HFF-Myc (cell line): ENCODE data around the gene MAEA.

Experiments
- DNase-seq: peaks from one replicate; pipeline ENCODE4 v3.0.0-alpha.2; 2011; ENCODE audit warnings: low read depth; ENCODE audit errors: extremely low read depth
- H3K4me3 ChIP-seq: replicated peaks from 2 replicates; pipeline ENCODE4 v1.5.1; 2011; ENCODE audit warnings: low read depth, mild to moderate bottlenecking, control low read depth, low read length
- TF ChIP-seq, protein P1 (sequence below): IDR thresholded peaks from 2 replicates; pipeline ENCODE4 v1.5.1; 2012; ENCODE audit warnings: mild to moderate bottlenecking, low read depth, low read length, control low read depth; ENCODE audit errors: missing control alignments

Gene MAEA

DNA sequence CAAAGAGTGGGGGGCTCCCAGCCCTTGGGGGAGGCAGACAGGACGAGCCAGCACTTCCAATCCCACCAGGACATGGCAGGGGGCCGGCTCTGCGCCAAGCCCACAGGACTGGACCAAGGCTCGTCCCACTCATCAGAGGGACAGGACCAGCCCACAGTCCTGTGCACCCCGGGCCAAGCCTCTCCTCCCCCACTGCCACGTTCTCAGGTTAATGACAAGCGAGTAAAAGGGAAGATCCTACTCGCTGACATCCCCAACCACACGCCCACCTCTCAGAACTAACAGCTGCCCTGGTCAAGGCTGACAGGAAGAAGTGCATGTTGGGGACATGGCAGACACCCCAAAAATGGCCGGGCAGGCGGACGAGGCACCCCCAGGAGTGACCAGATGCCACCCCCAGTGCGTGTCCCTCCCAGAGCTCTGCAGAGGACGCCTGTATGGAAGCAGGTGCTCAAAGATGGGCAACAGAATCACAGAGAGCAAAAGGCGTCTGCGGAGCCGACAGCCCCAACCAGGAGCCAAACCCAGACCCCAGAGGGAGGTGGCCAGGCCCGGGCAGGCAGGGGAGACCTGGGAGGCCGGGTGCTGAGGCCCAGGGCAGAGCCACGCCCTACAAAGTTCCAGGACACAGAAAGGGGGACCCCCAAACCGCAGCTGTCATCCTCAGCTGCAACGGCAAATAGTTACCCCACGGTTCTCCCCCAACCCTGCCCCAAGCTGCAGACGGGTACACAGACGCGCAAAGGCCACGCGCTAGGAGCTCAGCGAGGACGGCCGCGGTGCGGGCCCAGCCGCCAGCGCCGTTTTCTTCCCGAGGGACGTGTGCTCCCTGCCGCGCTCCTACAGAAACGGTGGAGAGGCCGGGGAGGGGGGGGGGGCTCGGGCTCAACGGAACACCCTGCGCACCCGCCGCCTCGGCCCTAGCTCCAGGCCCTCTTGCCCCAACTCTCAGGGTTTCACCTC is 42.5 kb upstream of the MAEA start:
- no peak for DNase-seq
- TF ChIP-seq, protein P1, sequence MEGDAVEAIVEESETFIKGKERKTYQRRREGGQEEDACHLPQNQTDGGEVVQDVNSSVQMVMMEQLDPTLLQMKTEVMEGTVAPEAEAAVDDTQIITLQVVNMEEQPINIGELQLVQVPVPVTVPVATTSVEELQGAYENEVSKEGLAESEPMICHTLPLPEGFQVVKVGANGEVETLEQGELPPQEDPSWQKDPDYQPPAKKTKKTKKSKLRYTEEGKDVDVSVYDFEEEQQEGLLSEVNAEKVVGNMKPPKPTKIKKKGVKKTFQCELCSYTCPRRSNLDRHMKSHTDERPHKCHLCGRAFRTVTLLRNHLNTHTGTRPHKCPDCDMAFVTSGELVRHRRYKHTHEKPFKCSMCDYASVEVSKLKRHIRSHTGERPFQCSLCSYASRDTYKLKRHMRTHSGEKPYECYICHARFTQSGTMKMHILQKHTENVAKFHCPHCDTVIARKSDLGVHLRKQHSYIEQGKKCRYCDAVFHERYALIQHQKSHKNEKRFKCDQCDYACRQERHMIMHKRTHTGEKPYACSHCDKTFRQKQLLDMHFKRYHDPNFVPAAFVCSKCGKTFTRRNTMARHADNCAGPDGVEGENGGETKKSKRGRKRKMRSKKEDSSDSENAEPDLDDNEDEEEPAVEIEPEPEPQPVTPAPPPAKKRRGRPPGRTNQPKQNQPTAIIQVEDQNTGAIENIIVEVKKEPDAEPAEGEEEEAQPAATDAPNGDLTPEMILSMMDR: no peak
- H3K4me3 ChIP-seq: peak overlapping the region; percentile 80

DNA sequence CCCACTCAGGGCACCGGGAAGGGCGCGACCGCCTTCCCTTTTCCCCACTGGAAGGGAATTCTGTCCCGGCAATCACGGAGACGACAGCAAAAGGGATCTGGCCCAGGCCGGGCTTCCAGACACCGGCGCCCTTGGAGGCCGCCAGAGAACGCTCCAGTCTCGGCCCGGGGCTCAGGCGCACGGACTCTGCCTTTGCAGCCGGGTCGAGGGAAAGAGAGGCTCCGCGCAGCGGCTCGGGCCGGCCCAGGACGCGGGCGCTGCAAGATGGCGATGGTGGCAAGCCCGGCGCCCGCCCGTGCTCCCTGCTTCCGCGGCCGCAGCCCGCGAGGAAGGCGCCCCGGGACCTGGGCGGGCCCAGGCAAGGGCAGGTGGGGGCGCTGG is 41.8 kb upstream of the MAEA start:
- TF ChIP-seq, protein P1: no peak
- peak overlapping the region; percentile 80 for H3K4me3 ChIP-seq
- DNase-seq: no peak

DNA sequence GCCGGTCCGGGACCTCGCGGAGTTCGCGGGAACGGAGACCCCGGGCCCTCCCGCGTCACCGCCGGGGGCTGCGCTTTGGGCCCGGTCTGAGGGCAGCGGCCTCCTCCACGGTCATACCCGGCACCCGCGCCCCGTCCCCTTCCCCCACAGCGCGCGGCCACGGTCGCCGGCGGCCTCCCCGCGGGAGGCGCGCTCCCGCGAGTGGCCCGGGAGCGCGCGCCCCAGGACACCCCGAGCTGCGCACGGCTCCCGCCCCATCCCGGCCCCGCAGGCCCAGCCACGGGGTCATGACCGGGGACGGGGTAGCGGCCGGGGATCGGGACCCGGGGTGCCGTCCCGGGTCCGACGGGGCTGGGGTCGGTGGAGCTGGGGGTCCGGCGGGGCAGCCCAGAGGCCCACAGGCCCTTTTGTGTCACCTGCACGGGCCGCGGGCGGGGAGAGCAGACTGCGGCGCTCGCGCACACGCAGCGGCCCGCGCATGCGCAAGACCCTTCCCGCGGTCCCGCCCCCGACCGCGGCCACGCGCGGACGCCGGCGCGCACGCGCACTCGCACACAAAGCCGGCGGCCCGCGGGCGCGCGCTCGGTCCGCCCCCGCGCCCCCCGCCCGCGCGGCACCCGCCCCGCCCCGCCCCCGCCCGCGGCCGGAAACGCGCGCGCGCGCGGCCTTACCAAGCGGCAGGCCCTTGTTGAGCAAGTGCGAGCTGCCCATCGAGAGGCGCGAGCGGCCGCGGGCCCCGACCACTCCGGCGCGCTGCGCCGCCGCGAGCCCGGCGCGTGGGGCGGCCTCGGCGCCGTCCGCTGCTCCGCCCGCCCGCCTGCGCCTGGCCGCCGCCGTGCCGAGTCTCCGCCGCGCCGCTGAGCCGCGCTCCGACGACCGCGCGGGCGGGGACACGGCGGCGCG is 41.2 kb upstream of the MAEA start, which contains the start of gene CTBP1:
Gene CTBP1, minus strand, starts transcription at position 886 of the 903 bp plus-strand sequence. CDS start 7,799 bp downstream, outside the sequence.
- TF ChIP-seq, protein P1: no peak
- DNase-seq: no peak
- peak within 1 kb of the TSS; percentile 80 for H3K4me3 ChIP-seq

DNA sequence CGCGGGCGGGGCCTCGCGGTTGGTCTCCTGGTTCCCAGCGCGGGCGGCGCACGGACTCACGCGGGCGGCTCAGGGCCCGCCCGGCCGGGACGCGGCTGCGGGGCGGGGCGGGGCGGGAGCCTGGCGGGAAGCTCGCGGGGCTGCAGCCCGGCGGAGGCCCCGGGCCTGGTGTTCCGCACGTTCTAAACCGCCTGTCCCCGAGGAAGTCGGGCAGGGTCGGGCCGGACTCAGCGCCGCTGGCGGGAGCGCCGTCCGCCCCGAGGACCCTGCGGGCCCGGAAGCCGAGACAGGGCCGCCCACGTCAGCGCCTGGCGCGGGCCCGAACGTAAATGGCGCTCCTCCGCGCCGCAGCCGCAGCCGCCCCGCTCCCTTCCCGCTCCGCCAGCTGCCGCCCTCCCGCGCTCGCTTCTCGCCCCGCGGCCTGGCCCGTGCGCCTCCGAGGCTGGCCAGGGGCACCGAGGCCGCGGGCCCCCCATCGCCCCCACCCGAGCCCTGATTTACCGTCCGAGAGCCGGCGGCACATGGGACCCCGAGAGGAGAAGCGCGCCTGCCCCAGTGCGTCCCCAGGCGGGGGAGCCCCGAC is 40.5 kb upstream of the MAEA start:
- TF ChIP-seq, protein P1: no peak
- no peak for DNase-seq
- H3K4me3 ChIP-seq: peak overlapping the region; percentile 55

DNA sequence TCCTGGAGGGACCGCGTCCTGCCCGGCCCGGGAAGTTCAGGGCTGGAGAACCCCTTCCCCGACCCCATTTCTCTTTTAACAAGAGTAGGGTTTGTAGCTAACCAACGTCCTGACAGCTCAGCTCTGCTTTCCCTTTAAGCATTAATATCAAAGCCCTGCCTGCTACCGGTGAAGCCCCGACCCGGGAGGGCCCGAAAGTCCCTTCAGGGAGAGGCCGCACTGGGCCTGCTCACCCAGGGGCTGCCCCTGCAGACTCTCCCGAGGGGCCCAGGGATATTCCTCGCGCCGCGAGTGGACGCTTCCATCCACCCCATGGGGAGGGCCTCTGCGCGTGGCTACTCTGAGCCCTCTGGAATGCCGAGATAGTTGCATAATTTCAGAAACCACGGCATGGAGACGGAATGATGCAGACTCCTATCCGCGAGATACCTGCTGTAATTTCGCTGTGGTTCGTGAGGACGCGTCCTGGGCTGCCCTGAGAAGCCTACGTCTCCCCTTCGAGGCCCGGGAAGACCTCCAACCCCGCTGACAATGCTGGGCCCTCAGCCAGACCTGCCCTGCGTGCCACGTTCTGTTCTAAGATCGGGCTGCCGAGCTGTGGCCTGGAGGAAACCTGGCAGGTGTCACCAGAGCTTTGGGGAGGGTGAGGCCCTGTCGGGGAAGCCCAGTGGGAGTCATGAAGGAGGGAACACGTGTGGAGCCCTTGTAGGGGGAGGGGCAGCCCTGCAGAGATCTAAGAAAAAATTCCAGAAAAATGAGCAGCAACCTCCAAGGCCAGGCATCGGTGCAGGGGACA is 39.8 kb upstream of the MAEA start:
- H3K4me3 ChIP-seq: peak overlapping the region; percentile 55
- no peak for DNase-seq

DNA sequence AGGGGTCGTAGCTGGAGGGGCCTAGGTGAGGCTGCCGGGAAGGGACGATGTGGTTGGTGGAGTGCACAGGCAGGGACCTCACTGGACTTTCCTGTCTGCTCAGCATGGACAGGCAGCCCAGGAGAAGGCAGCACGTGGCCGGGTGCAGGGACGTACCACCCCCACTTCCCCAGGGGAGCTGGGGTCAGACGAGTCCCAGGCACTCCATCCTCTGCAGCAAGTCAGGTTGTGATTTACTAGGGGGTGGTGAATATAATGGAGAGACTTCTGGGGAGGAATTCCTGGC is 39.2 kb upstream of the MAEA start:
- TF ChIP-seq, protein P1: no peak
- DNase-seq: no peak
- H3K4me3 ChIP-seq: no peak overlapping the region

More for the DNA sequence above, 39.8 kb upstream of the MAEA start:
- TF ChIP-seq, protein P1: no peak
